ENCODE data around the gene CHD3.

CHD3 gene

DNA sequence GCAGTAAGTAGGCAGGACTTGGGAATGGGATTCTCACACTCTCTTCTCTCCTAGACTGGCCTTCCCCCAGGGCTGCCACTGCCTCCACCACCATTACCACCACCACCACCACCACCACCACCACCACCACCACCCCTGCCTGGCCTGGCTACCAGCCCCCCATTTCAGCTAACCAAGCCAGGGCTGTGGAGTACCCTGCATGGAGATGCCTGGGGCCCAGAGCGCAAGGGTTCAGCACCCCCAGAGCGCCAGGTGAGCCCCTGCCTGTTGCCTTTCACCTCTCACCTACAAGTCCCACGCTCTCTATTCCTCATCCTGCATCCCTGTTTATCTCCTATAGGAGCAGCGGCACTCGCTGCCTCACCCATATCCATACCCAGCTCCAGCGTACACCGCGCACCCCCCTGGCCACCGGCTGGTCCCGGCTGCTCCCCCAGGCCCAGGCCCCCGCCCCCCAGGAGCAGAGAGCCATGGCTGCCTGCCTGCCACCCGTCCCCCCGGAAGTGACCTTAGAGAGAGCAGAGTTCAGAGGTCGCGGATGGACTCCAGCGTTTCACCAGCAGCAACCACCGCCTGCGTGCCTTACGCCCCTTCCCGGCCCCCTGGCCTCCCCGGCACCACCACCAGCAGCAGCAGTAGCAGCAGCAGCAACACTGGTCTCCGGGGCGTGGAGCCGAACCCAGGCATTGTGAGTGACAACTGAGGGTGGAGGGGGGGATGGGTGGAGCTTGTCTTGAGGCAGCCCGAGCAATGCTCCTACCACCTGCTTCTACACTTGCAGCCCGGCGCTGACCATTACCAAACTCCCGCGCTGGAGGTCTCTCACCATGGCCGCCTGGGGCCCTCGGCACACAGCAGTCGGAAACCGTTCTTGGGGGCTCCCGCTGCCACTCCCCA lies 41.6 kb upstream of the CHD3 start:
- no peak for TF ChIP-seq CTCF (IDR thresholded peaks at IDR 0.05; ENCODE audit: insufficient read depth, low read length)
- no peak for TF ChIP-seq GABPA (IDR thresholded peaks at IDR 0.05; ENCODE audit: low read depth)
- no peak for TF ChIP-seq REST (IDR thresholded peaks at IDR 0.05; ENCODE audit: insufficient replicate concordance, low read depth)
- no peak for TF ChIP-seq POLR2AphosphoS5 (IDR thresholded peaks at IDR 0.05; ENCODE audit: low read depth)
- no peak for TF ChIP-seq SPI1 (IDR thresholded peaks at IDR 0.05; ENCODE audit: borderline replicate concordance, low read depth)
- DNase-seq (ENCODE audit: low read depth in 1 of 2, low spot score in 1 of 2): no peak
- Histone ChIP-seq H3K27ac (replicated peaks) (no peak overlapping the region), H3K4me3 (replicated peaks; ENCODE audit: insufficient read depth, low read length) (no peak overlapping the region), H3K27me3 (ENCODE audit: insufficient read depth, poor library complexity, severe bottlenecking) (no peaks in the 10 kb centered on the region)

- no peak for DNase-seq (ENCODE audit: low read depth in 1 of 2, low spot score in 1 of 2)
- Histone ChIP-seq H3K27ac (replicated peaks) (no peak overlapping the region), H3K27me3 (ENCODE audit: insufficient read depth, poor library complexity, severe bottlenecking) (no peaks in the 10 kb centered on the region), H3K4me3 (replicated peaks; ENCODE audit: insufficient read depth, low read length) (no peak overlapping the region)
- TF ChIP-seq SPI1 (IDR thresholded peaks at IDR 0.05; ENCODE audit: borderline replicate concordance, low read depth): no peak
- TF ChIP-seq GABPA (IDR thresholded peaks at IDR 0.05; ENCODE audit: low read depth): no peak
- no peak for TF ChIP-seq POLR2AphosphoS5 (IDR thresholded peaks at IDR 0.05; ENCODE audit: low read depth)
These were observed 40.4 kb upstream of the CHD3 start for GRCh38 chr17:7848131-7848579.

GRCh38 chr17:7848739-7849129 lies 39.9 kb upstream of the CHD3 start:
- no peak for TF ChIP-seq SPI1 (IDR thresholded peaks at IDR 0.05; ENCODE audit: borderline replicate concordance, low read depth)
- no peak for TF ChIP-seq GABPA (IDR thresholded peaks at IDR 0.05; ENCODE audit: low read depth)
- TF ChIP-seq POLR2AphosphoS5 (IDR thresholded peaks at IDR 0.05; ENCODE audit: low read depth): no peak
- TF ChIP-seq REST (IDR thresholded peaks at IDR 0.05; ENCODE audit: insufficient replicate concordance, low read depth): no peak
- TF ChIP-seq CTCF (IDR thresholded peaks at IDR 0.05; ENCODE audit: insufficient read depth, low read length): no peak
- H3K27me3 ChIP-seq (ENCODE audit: insufficient read depth, poor library complexity, severe bottlenecking): no peaks in the 10 kb centered on the region
- DNase-seq (ENCODE audit: low read depth in 1 of 2, low spot score in 1 of 2): no peak
- H3K27ac ChIP-seq (replicated peaks): no peak overlapping the region
- no peak overlapping the region for H3K4me3 ChIP-seq (replicated peaks; ENCODE audit: insufficient read depth, low read length)

- H3K27ac ChIP-seq (replicated peaks): no peak overlapping the region
- DNase-seq (ENCODE audit: low read depth in 1 of 2, low spot score in 1 of 2): no peak
- no peak overlapping the region for H3K4me3 ChIP-seq (replicated peaks; ENCODE audit: insufficient read depth, low read length)
- TF ChIP-seq SPI1 (IDR thresholded peaks at IDR 0.05; ENCODE audit: borderline replicate concordance, low read depth) (no peak), GABPA (IDR thresholded peaks at IDR 0.05; ENCODE audit: low read depth) (no peak), POLR2AphosphoS5 (IDR thresholded peaks at IDR 0.05; ENCODE audit: low read depth) (no peak), CTCF (IDR thresholded peaks at IDR 0.05; ENCODE audit: insufficient read depth, low read length) (no peak), REST (IDR thresholded peaks at IDR 0.05; ENCODE audit: insufficient replicate concordance, low read depth) (no peak)
- no peaks in the 10 kb centered on the region for H3K27me3 ChIP-seq (ENCODE audit: insufficient read depth, poor library complexity, severe bottlenecking)
These were observed 39.3 kb upstream of the CHD3 start for GRCh38 chr17:7849130-7849750.

Data from HL-60 (cell line).